ENCODE measurements around the gene RSF1.

DNA sequence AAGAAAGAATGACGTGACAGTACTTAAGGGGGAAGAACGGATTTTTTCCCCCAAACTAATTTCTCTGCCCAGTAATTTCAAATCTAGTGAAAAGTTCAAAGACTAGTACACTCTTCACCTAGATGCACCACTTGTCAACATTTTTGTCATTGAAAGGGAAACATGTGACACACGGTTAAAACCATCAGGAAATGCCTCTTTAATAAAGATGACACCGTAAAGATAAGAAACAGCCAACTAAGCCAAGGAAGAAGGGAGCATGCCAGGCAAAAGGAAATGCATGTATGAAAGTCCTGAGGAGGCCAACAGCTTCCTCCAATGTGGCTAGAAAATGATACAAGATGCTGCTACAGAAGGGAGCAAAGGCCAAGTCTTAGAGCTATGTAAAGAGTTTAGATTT lies 49.4 kb downstream of the RSF1 start:
- TF ChIP-seq, protein P1, sequence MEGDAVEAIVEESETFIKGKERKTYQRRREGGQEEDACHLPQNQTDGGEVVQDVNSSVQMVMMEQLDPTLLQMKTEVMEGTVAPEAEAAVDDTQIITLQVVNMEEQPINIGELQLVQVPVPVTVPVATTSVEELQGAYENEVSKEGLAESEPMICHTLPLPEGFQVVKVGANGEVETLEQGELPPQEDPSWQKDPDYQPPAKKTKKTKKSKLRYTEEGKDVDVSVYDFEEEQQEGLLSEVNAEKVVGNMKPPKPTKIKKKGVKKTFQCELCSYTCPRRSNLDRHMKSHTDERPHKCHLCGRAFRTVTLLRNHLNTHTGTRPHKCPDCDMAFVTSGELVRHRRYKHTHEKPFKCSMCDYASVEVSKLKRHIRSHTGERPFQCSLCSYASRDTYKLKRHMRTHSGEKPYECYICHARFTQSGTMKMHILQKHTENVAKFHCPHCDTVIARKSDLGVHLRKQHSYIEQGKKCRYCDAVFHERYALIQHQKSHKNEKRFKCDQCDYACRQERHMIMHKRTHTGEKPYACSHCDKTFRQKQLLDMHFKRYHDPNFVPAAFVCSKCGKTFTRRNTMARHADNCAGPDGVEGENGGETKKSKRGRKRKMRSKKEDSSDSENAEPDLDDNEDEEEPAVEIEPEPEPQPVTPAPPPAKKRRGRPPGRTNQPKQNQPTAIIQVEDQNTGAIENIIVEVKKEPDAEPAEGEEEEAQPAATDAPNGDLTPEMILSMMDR (IDR thresholded peaks at IDR 0.05; ENCODE audit: poor library complexity) = no peak
- TF ChIP-seq EZH2 (IDR thresholded peaks at IDR 0.05; ENCODE audit: borderline replicate concordance) (no peak), EZH2phosphoT487 (IDR thresholded peaks at IDR 0.05; ENCODE audit: low read depth, severe bottlenecking, unreplicated experiment) (no peak)
